Activated CD8-positive, alpha-beta memory T cell treated with anti-CD3 and anti-CD28 coated beads for 36 hours (primary cell): Measurements from ENCODE around the gene IL4R. TPM values are rescaled to one million over a fixed set of nuclear protein-coding genes. Genes with fewer than 3 reads are reported as not detected.
"Not testable (repeated sequence)": the region's sequence is repeated elsewhere in the genome, so short reads cannot be mapped to it uniquely, and the experiment has no call there.

Experiments used
- CTCF ChIA-PET: fragments of 350-600 bp; sonication (Branson Sonifier 250); formaldehyde crosslinking; loops from one replicate; lab custom pipeline; 2021; ENCODE audit warnings: antibody characterized with exemption; lab: Charles Lee
- POLR2A ChIA-PET: fragments of 350-600 bp; sonication (Branson Sonifier 250); formaldehyde crosslinking; loops from one replicate; lab custom pipeline; 2021; ENCODE audit warnings: antibody characterized with exemption; lab: Charles Lee
- total RNA-seq, 2 experiments: library from RNA; stranded (reverse); gene quantifications; one replicate each; pipeline ENCODE4 v1.2.3, GENCODE V29; 2021

Gene IL4R
- total RNA-seq, 2 experiments from 2014 or later = 153 to 157 TPM

GRCh38 chr16:27321013-27321915 lies 7.5 kb downstream of the IL4R start:
- ChIA-PET POLR2A (interaction anchor here (0.7 kb wide), 1 partner anchor 86 kb away, joined by 3 read pairs; no protein-coding TSS in a partner anchor), CTCF (interaction anchor here (1.4 to 1.7 kb wide), 2 partner anchors 34 to 86 kb away, joined by 4 to 6 read pairs; no protein-coding TSS in a partner anchor)

GRCh38 chr16:27322858-27323780 lies 9.3 kb downstream of the IL4R start:
- ChIA-PET CTCF (interaction anchor here (0.9 kb wide), 1 partner anchor 88 kb away, joined by 3 read pairs; no protein-coding TSS in a partner anchor), POLR2A (interaction anchor here (0.7 kb wide), 1 partner anchor 27 kb away, joined by 3 read pairs; no protein-coding TSS in a partner anchor)

- POLR2A ChIA-PET = interaction anchor here (0.7 kb wide), 1 partner anchor 28 kb away, joined by 3 read pairs; no protein-coding TSS in a partner anchor
- CTCF ChIA-PET = interaction anchor here (0.9 kb wide), 1 partner anchor 89 kb away, joined by 3 read pairs; no protein-coding TSS in a partner anchor
These were observed 10.2 kb downstream of the IL4R start for GRCh38 chr16:27323781-27324561.

- POLR2A ChIA-PET = no interaction called here
These were observed 11.1 kb downstream of the IL4R start for GRCh38 chr16:27324851-27325301.

GRCh38 chr16:27325736-27326135 lies 12.0 kb downstream of the IL4R start:
- POLR2A ChIA-PET = no interaction called here

More at GRCh38 chr16:27324851-27325301, 11.1 kb downstream of the IL4R start:
- CTCF ChIA-PET = no interaction called here

GRCh38 chr16:27326251-27326650 lies 12.5 kb downstream of the IL4R start:
- ChIA-PET CTCF (no interaction called here), POLR2A (no interaction called here)

More at GRCh38 chr16:27325736-27326135, 12.0 kb downstream of the IL4R start:
- CTCF ChIA-PET = no interaction called here

GRCh38 chr16:27326738-27327585 lies 13.2 kb downstream of the IL4R start:
- ChIA-PET CTCF (interaction anchor here (0.9 to 1.3 kb wide), 2 partner anchors 9 to 28 kb away, joined by 3 read pairs; no protein-coding TSS in a partner anchor), POLR2A (no interaction called here)

GRCh38 chr16:27327586-27327915 lies 13.8 kb downstream of the IL4R start:
- ChIA-PET CTCF (interaction anchor here (0.6 to 1.3 kb wide), 3 partner anchors 9 to 37 kb away, joined by 3 read pairs; no protein-coding TSS in a partner anchor), POLR2A (interaction anchor here (0.6 kb wide), 1 partner anchor 53 kb away, joined by 9 read pairs; no protein-coding TSS in a partner anchor)

GRCh38 chr16:27328937-27329336 lies 15.2 kb downstream of the IL4R start:
- ChIA-PET POLR2A (no interaction called here), CTCF (no interaction called here)

GRCh38 chr16:27329376-27330079 lies 15.8 kb downstream of the IL4R start:
- CTCF ChIA-PET = interaction anchor here (0.6 to 1.1 kb wide), 4 partner anchors 36 to 86 kb away, joined by 3 to 6 read pairs (median 3); no protein-coding TSS in a partner anchor
- POLR2A ChIA-PET = not testable (repeated sequence)

GRCh38 chr16:27330542-27330941 lies 16.8 kb downstream of the IL4R start:
- CTCF ChIA-PET = no interaction called here
- POLR2A ChIA-PET = no interaction called here

GRCh38 chr16:27332105-27332504 lies 18.3 kb downstream of the IL4R start:
- ChIA-PET POLR2A (no interaction called here), CTCF (no interaction called here)

- ChIA-PET CTCF (interaction anchor here (0.8 kb wide), 1 partner anchor 17 kb away, joined by 3 read pairs; no protein-coding TSS in a partner anchor), POLR2A (interaction anchor here (1.0 kb wide), 1 partner anchor 97 kb away, joined by 3 read pairs; no protein-coding TSS in a partner anchor)
These were observed 19.3 kb downstream of the IL4R start for GRCh38 chr16:27333104-27333503.

- POLR2A ChIA-PET = interaction anchor here (1.0 kb wide), 1 partner anchor 98 kb away, joined by 3 read pairs; no protein-coding TSS in a partner anchor
- CTCF ChIA-PET = interaction anchor here (0.8 kb wide), 1 partner anchor 18 kb away, joined by 3 read pairs; no protein-coding TSS in a partner anchor
These were observed 19.8 kb downstream of the IL4R start for GRCh38 chr16:27333549-27333948.

GRCh38 chr16:27334192-27334764 lies 20.5 kb downstream of the IL4R start:
- CTCF ChIA-PET = no interaction called here
- POLR2A ChIA-PET = interaction anchor here (0.6 to 1.0 kb wide), 2 partner anchors 96 to 98 kb away, joined by 3 to 5 read pairs; no protein-coding TSS in a partner anchor

- CTCF ChIA-PET = interaction anchor here (0.9 kb wide), 1 partner anchor 100 kb away, joined by 3 read pairs; no protein-coding TSS in a partner anchor
- POLR2A ChIA-PET = interaction anchor here (0.6 kb wide), 1 partner anchor 96 kb away, joined by 5 read pairs; no protein-coding TSS in a partner anchor
These were observed 21.1 kb downstream of the IL4R start for GRCh38 chr16:27334838-27335237.
